Esophagus squamous epithelium (tissue), 4 donors: ENCODE data around the gene KCNMA1.

Source experiments
- POLR2A ChIP-seq, 4 donors: fragments of 450-650 bp; IDR thresholded peaks; one replicate each; pipeline ENCODE4 v1.6.1; 2017; ENCODE audit warnings: antibody characterized with exemption in 4 of 4, mild to moderate bottlenecking in 4 of 4, moderate library complexity in 3 of 4
- TF ChIP-seq, protein P1 (sequence below), 6 experiments: fragments of 450-650 bp in 4 of 6; fragments of 200-600 bp in 2 of 6; sonication (generic) in 2 of 6; IDR thresholded peaks; one replicate each; pipeline ENCODE4 v1.5.1; 2016 to 2019; ENCODE audit warnings: antibody characterized with exemption in 6 of 6, mild to moderate bottlenecking in 4 of 6, moderate library complexity in 4 of 6

DNA sequence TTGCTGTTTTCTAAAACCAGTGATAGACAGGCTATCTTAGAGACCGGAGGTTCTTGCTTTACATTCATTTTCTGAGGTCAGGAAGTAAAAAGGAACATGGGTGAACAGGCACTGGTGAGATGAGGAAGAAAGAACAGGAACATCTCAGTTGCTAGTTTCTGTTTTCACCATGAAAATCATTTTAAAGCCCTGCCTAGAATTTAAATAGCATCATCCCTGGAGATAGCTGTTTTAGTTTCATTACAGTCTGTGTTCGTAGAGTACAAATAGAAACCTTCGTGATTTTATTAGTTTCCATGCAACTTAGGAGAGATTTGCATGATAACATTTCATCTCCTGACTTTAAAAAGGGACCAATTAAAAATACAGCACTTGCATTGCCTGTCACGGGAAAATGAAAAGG, 14.7 kb downstream of the KCNMA1 start:
- TF ChIP-seq, protein P1, sequence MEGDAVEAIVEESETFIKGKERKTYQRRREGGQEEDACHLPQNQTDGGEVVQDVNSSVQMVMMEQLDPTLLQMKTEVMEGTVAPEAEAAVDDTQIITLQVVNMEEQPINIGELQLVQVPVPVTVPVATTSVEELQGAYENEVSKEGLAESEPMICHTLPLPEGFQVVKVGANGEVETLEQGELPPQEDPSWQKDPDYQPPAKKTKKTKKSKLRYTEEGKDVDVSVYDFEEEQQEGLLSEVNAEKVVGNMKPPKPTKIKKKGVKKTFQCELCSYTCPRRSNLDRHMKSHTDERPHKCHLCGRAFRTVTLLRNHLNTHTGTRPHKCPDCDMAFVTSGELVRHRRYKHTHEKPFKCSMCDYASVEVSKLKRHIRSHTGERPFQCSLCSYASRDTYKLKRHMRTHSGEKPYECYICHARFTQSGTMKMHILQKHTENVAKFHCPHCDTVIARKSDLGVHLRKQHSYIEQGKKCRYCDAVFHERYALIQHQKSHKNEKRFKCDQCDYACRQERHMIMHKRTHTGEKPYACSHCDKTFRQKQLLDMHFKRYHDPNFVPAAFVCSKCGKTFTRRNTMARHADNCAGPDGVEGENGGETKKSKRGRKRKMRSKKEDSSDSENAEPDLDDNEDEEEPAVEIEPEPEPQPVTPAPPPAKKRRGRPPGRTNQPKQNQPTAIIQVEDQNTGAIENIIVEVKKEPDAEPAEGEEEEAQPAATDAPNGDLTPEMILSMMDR (IDR thresholded peaks at IDR 0.05), result no peak
- TF ChIP-seq POLR2A (IDR thresholded peaks at IDR 0.05), result no peak
